Smooth muscle cell of the brain vasculature (primary cell): Measurements from ENCODE around the gene PSMD14.

Experiments used
- DNase-seq: peaks from one replicate; pipeline ENCODE4 v3.0.0-alpha.2; 2012; ENCODE audit warnings: low read depth, low spot score

Gene PSMD14

DNA sequence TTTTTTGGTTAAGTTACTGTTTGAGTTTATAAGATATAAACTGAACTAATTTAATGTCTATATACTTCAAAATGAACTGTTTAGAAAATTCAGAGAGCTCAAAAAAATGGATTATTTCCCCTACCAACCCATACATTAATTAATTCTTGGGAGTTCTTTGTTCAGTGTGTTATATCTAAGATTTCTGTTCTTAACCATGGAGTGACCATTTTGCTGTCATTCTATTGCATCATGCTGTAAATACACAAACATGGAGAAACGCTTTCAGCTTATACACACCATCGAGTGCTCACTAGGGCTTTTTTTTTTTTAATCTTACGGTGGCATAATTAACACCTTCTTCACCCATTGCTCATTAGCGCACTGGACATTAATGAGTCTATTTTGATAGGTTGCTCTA lies 74.5 kb downstream of the PSMD14 start:
- no peak for DNase-seq

GRCh38 chr2:161384864-161385263 lies 76.6 kb downstream of the PSMD14 start:
- no peak for DNase-seq

DNA sequence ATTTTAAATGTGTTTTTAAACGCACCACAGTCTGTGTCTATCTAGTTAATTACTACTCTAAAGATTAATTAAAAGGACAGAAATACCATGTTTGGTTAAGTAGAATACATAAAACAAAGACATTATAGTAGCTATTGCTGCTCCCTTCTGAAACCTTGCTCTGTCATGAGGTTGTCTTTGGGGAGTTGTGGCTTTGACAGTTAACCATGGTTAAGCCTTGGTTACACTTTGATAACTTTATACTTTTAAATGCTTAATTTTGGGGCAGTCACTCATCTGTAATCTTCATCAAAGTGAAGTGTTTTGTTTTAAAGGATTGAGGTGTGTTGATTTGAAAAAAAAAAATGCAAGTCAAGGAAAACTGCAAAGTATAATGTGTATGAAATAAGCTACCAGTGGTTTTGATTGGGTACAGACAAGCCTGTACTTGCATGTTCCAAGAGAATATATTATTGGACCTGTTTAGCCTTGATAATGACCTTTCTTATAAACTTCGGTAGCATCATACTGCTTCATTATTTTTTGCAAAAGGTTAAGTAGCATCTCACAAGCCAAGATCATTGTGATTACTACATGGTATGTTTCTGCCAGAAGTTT lies 78.1 kb downstream of the PSMD14 start:
- no peak for DNase-seq

DNA sequence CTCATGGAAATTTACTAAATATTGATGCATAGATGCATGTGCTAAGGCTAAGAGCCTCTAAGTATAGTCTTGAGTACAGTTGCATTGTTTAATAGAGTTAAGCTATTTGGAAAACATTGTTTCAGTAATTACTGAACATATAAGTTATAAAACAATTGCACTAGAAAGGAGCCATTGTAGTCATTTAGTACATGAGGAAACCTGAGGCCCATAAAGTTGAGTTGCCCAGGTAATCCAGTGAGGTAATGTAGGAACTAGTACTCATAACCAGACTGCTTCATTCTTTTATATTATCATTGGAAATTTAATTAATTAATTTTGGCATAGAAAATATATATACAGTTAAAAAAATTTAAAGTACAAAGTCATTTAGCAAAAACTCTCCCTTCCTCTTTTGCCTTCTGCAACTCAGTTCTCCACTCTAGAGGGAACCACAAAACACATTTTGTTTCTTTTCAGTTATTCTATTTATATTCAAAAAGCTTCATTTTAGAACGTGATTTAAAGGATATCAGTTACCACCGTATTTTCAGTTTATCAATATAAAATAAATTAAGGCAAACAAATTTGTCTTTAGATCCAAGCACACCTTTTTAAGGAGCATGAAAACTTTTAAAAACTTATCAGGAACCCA lies 80.0 kb downstream of the PSMD14 start:
- no peak for DNase-seq

DNA sequence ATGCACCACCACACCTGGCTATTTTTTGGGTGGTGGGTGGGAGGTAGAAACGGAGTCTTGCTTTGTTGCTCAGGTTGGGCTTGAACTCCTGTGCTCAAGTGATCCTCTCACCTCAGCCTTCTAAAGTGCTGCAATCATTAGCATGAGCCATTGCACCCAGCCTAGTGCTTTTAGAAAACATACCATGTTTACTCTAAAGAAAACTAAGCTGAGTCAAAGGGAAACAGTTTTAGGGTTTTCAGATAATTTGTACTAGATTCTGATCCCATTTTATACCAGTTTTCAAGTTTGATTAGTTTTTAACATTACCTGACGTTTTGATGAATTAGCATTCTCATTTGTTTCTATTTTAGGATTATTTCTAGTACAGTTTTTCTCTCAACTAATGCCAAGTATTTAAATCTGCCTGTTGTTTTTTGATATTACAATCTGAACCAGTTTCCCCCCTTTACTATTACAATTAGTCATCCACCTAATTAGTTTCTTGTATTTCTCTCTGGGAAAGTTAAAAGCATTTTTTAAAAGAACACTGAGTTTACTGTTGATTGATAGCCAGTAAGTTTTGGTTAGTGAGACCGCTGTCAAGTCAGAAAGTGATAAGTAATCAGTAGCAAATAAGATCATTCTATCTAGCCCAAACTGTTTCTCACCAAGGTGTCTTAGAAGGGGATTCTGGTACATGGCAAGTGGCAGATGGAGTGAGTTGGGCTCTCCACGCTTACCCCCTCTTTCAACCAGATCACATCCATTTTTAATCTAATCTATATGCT lies 83.7 kb downstream of the PSMD14 start:
- DNase-seq: no peak

GRCh38 chr2:161400076-161400475 lies 91.9 kb downstream of the PSMD14 start:
- no peak for DNase-seq

DNA sequence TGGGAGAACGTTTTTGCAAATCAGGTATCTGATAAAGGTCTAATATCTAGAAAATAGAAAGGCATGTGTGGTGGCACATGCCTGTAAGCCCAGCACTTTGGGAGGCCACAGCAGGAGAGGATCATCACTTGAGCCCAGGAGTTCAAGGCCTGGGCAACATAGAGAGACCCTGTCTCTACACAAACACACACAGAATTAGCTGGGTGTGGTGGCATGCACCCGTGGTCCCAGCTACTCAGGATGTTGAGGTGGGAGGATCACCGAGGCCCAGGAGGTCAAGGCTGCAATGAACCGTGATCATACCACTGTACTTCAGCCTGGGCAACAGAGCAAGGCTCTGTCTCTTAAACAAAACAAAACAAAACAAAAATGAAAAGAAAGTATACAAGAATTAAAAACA lies 94.1 kb downstream of the PSMD14 start:
- no peak for DNase-seq

DNA sequence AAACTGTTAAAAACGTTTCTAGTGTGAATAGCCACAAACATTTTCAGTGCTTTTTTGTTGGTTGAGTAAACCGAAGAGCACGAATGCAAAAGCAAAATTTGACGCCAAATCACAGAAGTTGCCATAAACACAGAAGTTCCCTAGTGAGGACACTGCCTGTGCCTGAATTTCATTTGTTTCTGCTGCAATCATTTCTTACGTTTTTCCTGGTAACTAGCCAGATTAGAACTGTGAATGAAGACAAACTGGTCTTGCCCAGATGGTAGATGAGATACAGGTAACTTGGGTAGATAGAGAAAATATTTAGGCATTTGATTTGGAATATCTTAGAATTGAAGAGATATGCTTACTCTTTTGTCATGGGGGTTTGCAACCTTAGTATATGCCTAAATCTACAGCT lies 98.1 kb downstream of the PSMD14 start:
- no peak for DNase-seq

DNA sequence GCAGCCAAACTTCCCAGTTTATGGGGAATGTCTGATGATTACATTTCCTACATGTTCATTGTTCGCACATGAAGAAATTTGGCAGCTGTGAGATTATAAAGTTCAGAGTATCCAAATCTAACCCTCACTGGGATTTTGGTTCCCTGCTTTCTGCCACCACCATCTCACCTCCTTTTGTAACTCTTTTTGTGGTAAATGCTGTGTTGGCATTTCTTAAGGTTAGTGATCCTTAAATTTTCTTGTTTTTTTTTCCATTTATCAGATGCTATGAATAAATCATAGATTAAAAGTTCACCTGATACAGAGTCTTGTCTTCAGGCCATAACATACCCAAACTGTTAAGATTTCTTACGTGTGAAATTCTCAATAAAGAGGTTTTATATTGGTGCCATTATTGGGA lies 99.4 kb downstream of the PSMD14 start:
- DNase-seq: no peak

GRCh38 chr2:161409308-161409907 lies 101.2 kb downstream of the PSMD14 start:
- no peak for DNase-seq

GRCh38 chr2:161412346-161412745 lies 104.1 kb downstream of the PSMD14 start:
- DNase-seq: no peak

DNA sequence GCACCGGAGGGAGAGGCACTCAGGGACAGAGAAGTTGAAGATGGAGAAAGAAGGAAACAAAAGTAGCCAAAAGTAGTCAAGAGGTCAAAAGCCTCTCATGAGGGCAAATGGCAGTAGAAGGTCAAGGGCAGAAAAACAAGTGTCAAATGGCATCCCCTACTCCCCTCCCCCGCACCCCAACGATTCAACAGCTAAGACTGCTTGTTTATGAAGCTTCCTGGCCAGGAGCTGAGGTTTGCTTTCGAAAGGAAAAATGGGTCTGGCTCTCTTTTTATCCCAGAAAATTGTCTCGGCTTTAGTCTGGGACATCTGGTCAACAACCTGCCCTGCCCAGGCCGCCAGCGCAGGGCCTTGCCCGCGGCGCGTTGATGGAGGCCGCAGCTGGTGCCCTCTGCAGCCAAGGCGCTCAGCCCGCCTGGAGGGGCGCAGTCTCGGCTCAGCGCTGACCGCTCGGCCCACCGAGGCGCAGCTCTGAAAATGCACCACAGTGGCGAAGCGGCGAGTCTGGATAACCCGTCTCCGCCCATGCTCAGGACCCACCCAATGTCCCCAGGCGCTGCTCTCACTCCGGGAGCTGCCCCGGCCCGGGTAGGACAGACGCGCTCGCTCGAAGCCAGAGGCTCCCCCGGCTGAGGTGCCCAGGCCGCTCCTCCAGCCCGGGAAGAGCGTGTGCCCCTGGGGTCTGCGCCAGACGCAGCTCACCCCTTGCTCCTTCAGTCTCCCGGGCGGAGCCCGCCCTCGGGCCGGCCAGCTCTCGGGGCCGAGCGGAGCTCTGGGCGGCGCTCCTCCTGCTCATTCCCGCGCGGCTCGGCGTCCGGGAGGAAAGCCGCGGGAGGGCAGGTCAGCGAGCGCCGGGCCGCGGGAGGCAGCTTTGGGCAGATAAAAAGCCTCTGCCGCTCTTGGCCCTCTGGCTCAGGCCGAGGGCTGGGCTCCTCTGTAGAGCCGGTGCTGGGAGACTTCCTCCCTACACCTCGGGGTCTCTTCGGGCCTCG lies 106.1 kb downstream of the PSMD14 start:
- DNase-seq: no peak

GRCh38 chr2:161415034-161415986 lies 107.1 kb downstream of the PSMD14 start:
- no peak for DNase-seq

- DNase-seq: no peak
These were observed 107.9 kb downstream of the PSMD14 start, which contains the start of gene TBR1 for GRCh38 chr2:161415987-161416707. Gene TBR1 (plus strand): TSS chr2:161416297. CDS start chr2:161416411, 114 bp downstream.

GRCh38 chr2:161416708-161417437 lies 108.6 kb downstream of the PSMD14 start:
- DNase-seq: no peak

GRCh38 chr2:161417438-161418274 lies 109.4 kb downstream of the PSMD14 start:
- no peak for DNase-seq

DNA sequence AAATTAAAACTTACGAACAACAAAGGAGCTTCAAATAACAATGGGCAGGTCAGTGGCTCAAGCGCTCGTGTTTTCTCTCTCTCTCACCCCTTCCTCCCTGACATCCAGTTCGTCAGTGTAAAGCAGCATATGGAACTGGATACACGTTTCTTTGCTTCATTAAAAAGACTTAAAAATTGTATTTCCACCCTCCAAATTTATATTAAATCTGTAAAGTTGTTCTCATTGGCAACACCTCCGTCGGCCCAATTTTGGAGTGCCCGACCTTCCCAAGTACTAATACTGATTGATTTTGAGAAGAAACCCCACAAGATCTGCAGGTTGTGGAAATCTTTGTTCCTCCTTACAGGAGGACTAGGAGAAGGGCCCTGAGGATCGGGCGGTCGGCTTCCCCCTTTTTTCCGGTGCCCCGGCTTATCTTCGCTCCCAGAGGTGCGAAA lies 110.1 kb downstream of the PSMD14 start:
- no peak for DNase-seq
